ENCODE measurements around the gene ANKRD34A.
A peak's percentile ranks its signal among the peaks of the same experiment; 100 is the strongest.

GRCh38 chr1:145996433-145997015 lies 32.1 kb upstream of the ANKRD34A start, which contains the start of gene TXNIP:
- TF ChIP-seq ZBTB33 (CRISPR knock-in tag; IDR thresholded peaks at IDR 0.05) (peak; percentile 59), JUN (CRISPR knock-in tag; IDR thresholded peaks at IDR 0.05) (peak; percentile 83; the same call in 1 of the 2 replicates), CBX5 (CRISPR knock-in tag; IDR thresholded peaks at IDR 0.05; ENCODE audit: borderline replicate concordance) (peak; percentile 80; the same call in 1 of the 2 replicates), ZNF232 (CRISPR knock-in tag; IDR thresholded peaks at IDR 0.05; ENCODE audit: borderline replicate concordance) (0 out of 2 replicates have a peak, but pooled peaks have one; percentile 57), YY1 (IDR thresholded peaks at IDR 0.05; ENCODE audit: insufficient read depth, insufficient replicate concordance, low read depth, low read length) (peak; percentile 89), MAZ (IDR thresholded peaks at IDR 0.05; ENCODE audit: borderline replicate concordance, low read depth, low read length) (peak; percentile 85; the same call in 1 of the 2 replicates), MAZ (CRISPR knock-in tag; IDR thresholded peaks at IDR 0.05; ENCODE audit: low read depth) (peak; percentile 99)
- TF ChIP-seq, protein P1, sequence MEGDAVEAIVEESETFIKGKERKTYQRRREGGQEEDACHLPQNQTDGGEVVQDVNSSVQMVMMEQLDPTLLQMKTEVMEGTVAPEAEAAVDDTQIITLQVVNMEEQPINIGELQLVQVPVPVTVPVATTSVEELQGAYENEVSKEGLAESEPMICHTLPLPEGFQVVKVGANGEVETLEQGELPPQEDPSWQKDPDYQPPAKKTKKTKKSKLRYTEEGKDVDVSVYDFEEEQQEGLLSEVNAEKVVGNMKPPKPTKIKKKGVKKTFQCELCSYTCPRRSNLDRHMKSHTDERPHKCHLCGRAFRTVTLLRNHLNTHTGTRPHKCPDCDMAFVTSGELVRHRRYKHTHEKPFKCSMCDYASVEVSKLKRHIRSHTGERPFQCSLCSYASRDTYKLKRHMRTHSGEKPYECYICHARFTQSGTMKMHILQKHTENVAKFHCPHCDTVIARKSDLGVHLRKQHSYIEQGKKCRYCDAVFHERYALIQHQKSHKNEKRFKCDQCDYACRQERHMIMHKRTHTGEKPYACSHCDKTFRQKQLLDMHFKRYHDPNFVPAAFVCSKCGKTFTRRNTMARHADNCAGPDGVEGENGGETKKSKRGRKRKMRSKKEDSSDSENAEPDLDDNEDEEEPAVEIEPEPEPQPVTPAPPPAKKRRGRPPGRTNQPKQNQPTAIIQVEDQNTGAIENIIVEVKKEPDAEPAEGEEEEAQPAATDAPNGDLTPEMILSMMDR (CRISPR knock-in tag; IDR thresholded peaks at IDR 0.05) = peak; percentile 14; the same call in 1 of the 2 replicates
- TF ChIP-seq, protein P2, sequence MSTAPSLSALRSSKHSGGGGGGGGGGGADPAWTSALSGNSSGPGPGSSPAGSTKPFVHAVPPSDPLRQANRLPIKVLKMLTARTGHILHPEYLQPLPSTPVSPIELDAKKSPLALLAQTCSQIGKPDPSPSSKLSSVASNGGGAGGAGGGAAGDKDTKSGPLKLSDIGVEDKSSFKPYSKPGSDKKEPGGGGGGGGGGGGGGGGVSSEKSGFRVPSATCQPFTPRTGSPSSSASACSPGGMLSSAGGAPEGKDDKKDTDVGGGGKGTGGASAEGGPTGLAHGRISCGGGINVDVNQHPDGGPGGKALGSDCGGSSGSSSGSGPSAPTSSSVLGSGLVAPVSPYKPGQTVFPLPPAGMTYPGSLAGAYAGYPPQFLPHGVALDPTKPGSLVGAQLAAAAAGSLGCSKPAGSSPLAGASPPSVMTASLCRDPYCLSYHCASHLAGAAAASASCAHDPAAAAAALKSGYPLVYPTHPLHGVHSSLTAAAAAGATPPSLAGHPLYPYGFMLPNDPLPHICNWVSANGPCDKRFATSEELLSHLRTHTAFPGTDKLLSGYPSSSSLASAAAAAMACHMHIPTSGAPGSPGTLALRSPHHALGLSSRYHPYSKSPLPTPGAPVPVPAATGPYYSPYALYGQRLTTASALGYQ (CRISPR knock-in tag; IDR thresholded peaks at IDR 0.05) = peak; percentile 91
